HCT116 (cell line): ENCODE data around the gene ALLC. TPM values are rescaled to one million over a fixed set of nuclear protein-coding genes. Genes with fewer than 3 reads are reported as not detected.

Experiments
- ATAC-seq: fragments of 200-7000 bp; cut with Tn5 transposase; 2 replicates; pipeline ENCODE4 v1.9.1; 2020; ENCODE audit warnings: mild to moderate bottlenecking, moderate library complexity
- BruUV-seq: library from RNA; stranded (reverse); fragments of 400-500 nt; replicated peaks from 2 replicates; lab custom pipeline; 2021; lab: Mats Ljungman, UMichigan
- CTCF ChIA-PET: fragments of 300-600 bp; sonication (Branson Sonifier 250); formaldehyde crosslinking; loops from one replicate; lab custom pipeline; 2021; ENCODE audit warnings: antibody characterized with exemption; lab: Charles Lee
- POLR2A ChIA-PET: fragments of 300-600, 350-600 bp; sonication (Branson Sonifier 250); formaldehyde crosslinking; loops from one replicate; lab custom pipeline; 2021; ENCODE audit warnings: antibody characterized with exemption; lab: Charles Lee
- RAD21 ChIA-PET, 2 experiments: fragments of 300-600 bp; sonication (Branson Sonifier 250); formaldehyde crosslinking; loops; one replicate each; lab custom pipeline; 2023; ENCODE audit warnings: low total read pairs in 2 of 2; ENCODE audit not compliant: uncharacterized antibody in 2 of 2, unreplicated experiment in 2 of 2, low non-redundant PET in 1 of 2; lab: Charles Lee
- DNase-seq: peaks from one replicate; pipeline ENCODE4 v3.0.0-alpha.2; 2010; ENCODE audit warnings: low read depth, low spot score
- H2AFZ ChIP-seq: fragments of 200-600 bp; shearing (Covaris generic), sonication (generic); 2 replicates; pipeline ENCODE4 v1.6.1; 2017; ENCODE audit warnings: low read depth, mixed run types, mixed read lengths, antibody characterized with exemption, low read length; ENCODE audit not compliant: poor library complexity, severe bottlenecking
- H3K27ac ChIP-seq: 2 replicates; pipeline ENCODE4 v1.5.1; 2012; ENCODE audit warnings: low read depth, low read length
- H3K27me3 ChIP-seq: fragments of 200-600 bp; sonication (generic); 2 replicates; pipeline ENCODE4 v1.6.1; 2016; ENCODE audit warnings: mixed run types, low read length, mixed read lengths; ENCODE audit not compliant: insufficient read depth
- H3K36me3 ChIP-seq, 2 experiments: fragments of 200-500 bp in 1 of 2; fragments of 200-600 bp in 1 of 2; sonication (Bioruptor generic) in 1 of 2; sonication (generic) in 1 of 2; 2 replicates each; pipeline versions ENCODE4 v1.5.1 to v1.6.1; 2014 to 2016; ENCODE audit warnings: low read length in 2 of 2, inconsistent platforms in 1 of 2, mixed read lengths in 1 of 2, mixed run types in 1 of 2; ENCODE audit not compliant: insufficient read depth in 2 of 2, control insufficient read depth in 1 of 2
- H3K4me1 ChIP-seq, 2 experiments: fragments of 200-600 bp in 1 of 2; sonication (generic) in 1 of 2; 2 replicates each; pipeline versions ENCODE4 v1.5.1 to v1.6.1; 2012 to 2017; ENCODE audit warnings: low read length in 2 of 2, inconsistent platforms in 1 of 2, mild to moderate bottlenecking in 1 of 2, mixed read lengths in 1 of 2, mixed run types in 1 of 2, moderate library complexity in 1 of 2; ENCODE audit not compliant: insufficient read depth in 2 of 2, control insufficient read depth in 1 of 2
- H3K4me2 ChIP-seq: fragments of 200-600 bp; sonication (generic); 2 replicates; pipeline ENCODE4 v1.6.1; 2017; ENCODE audit warnings: mixed run types, low read length, mixed read lengths
- H3K4me3 ChIP-seq, 2 experiments: fragments of 200-600 bp in 1 of 2; sonication (generic) in 1 of 2; replicated peaks in 1 of 2; 2 replicates each; pipeline ENCODE4 v1.5.1; 2011 to 2016; ENCODE audit warnings: low read length in 2 of 2, control low read depth in 1 of 2, low read depth in 1 of 2, mild to moderate bottlenecking in 1 of 2, mixed read lengths in 1 of 2, mixed run types in 1 of 2
- H3K79me2 ChIP-seq: fragments of 200-600 bp; sonication (generic); 2 replicates; pipeline ENCODE4 v1.6.1; 2017; ENCODE audit warnings: mild to moderate bottlenecking, mixed run types, low read length, moderate library complexity, mixed read lengths; ENCODE audit not compliant: insufficient read depth
- H3K9ac ChIP-seq: fragments of 200-600 bp; sonication (generic); 2 replicates; pipeline ENCODE4 v1.6.1; 2016; ENCODE audit warnings: low read length, mixed read lengths
- H3K9me2 ChIP-seq: fragments of 200-600 bp; sonication (generic), shearing (Covaris generic); 2 replicates; pipeline ENCODE4 v1.6.1; 2017; ENCODE audit warnings: mixed run types, mild to moderate bottlenecking, moderate library complexity; ENCODE audit not compliant: insufficient read depth
- H3K9me3 ChIP-seq, 2 experiments: fragments of 200-500 bp in 1 of 2; fragments of 200-600 bp in 1 of 2; sonication (Bioruptor generic) in 1 of 2; sonication (generic) in 1 of 2; 2 replicates each; pipeline ENCODE4 v1.6.1; 2014 to 2017; ENCODE audit warnings: low read length in 2 of 2, mixed read lengths in 2 of 2, inconsistent platforms in 1 of 2, low read depth in 1 of 2, mild to moderate bottlenecking in 1 of 2, mixed run types in 1 of 2, moderate library complexity in 1 of 2; ENCODE audit not compliant: control insufficient read depth in 1 of 2, insufficient read depth in 1 of 2
- H4K20me1 ChIP-seq: fragments of 200-600 bp; sonication (generic), shearing (Covaris generic); 2 replicates; pipeline ENCODE4 v1.6.1; 2017; ENCODE audit warnings: mixed run types, mild to moderate bottlenecking, moderate library complexity; ENCODE audit not compliant: insufficient read depth
- EGR1 ChIP-seq: IDR thresholded peaks from 2 replicates; pipeline ENCODE4 v1.6.1; 2012; ENCODE audit warnings: low read depth
- POLR2A ChIP-seq: IDR thresholded peaks from 2 replicates; pipeline ENCODE4 v1.7.0; 2011; ENCODE audit warnings: borderline replicate concordance; ENCODE audit not compliant: insufficient read depth, insufficient read length; ENCODE audit errors: extremely low read depth
- POLR2AphosphoS5 ChIP-seq: IDR thresholded peaks from 2 replicates; pipeline ENCODE4 v1.6.1; 2011; ENCODE audit warnings: mild to moderate bottlenecking, low read depth, low read length, moderate library complexity
- RAD21 ChIP-seq: IDR thresholded peaks from 2 replicates; pipeline ENCODE4 v1.6.1; 2012; ENCODE audit warnings: low read depth, mild to moderate bottlenecking
- ZNF274 ChIP-seq: fragments of 200-500 bp; sonication (Bioruptor generic); IDR thresholded peaks from 2 replicates; pipeline ENCODE4 v1.6.1; 2014; ENCODE audit warnings: mild to moderate bottlenecking, low read depth, low read length, inconsistent platforms
- intact Hi-C: fragments of 100-400 bp; cut with micrococcal nuclease; formaldehyde crosslinking; loops from 2 replicates; pipeline ENCODE4 v1.10.0; 2022
- total RNA-seq: library from RNA; stranded (reverse); gene quantifications from one replicate; pipeline ENCODE4 v1.2.1, GENCODE V29; 2021; ENCODE audit not compliant: unreplicated experiment
- TF ChIP-seq, protein P1 (sequence below), 3 experiments: fragments of 200-600 bp in 1 of 3; sonication (generic) in 1 of 3; IDR thresholded peaks in 2 of 3; conservative IDR thresholded peaks in 1 of 3; 2 replicates each; pipeline ENCODE4 v1.5.1; 2012 to 2017; ENCODE audit warnings: low read depth in 2 of 3, low read length in 2 of 3, antibody characterized with exemption in 1 of 3, borderline replicate concordance in 1 of 3, control low read depth in 1 of 3, mild to moderate bottlenecking in 1 of 3, mixed read lengths in 1 of 3, mixed run types in 1 of 3, moderate library complexity in 1 of 3; ENCODE audit not compliant: insufficient read depth in 1 of 3

Gene ALLC
- total RNA-seq, 1 experiment from 2014 or later = not detected

DNA sequence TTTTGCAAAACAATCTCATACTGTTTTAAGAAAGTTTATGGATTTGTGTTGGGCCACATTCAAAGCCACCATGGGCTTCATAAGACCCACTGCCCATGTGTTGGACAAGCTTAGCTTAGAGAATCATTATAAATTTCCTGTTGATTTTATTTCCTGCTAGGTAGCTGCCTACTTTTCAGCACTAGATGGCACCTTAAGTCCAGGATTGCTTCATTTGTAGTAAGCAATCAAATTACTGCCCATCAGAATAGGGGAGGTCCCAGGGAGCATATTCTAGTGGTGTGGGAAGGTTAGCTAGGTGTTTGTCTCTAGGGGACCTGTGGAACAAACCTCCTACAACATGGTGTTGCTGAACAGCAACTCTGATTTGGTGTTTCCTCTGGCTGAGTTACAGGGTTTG, 34.4 kb downstream of the ALLC start:
- intact Hi-C loops = loop anchor here (1.0 to 2.0 kb wide), 4 partner anchors 88 to 266 kb away; no protein-coding TSS in a partner anchor
- H3K9me2 ChIP-seq = no peaks in the 10 kb centered on the region
- H3K27me3 ChIP-seq = peaks cover 4% of the 10 kb centered on the region
- BruUV-seq = no TSS peak
- peak; percentile 85 for TF ChIP-seq RAD21
- no peak for TF ChIP-seq EGR1
- TF ChIP-seq, protein P1, sequence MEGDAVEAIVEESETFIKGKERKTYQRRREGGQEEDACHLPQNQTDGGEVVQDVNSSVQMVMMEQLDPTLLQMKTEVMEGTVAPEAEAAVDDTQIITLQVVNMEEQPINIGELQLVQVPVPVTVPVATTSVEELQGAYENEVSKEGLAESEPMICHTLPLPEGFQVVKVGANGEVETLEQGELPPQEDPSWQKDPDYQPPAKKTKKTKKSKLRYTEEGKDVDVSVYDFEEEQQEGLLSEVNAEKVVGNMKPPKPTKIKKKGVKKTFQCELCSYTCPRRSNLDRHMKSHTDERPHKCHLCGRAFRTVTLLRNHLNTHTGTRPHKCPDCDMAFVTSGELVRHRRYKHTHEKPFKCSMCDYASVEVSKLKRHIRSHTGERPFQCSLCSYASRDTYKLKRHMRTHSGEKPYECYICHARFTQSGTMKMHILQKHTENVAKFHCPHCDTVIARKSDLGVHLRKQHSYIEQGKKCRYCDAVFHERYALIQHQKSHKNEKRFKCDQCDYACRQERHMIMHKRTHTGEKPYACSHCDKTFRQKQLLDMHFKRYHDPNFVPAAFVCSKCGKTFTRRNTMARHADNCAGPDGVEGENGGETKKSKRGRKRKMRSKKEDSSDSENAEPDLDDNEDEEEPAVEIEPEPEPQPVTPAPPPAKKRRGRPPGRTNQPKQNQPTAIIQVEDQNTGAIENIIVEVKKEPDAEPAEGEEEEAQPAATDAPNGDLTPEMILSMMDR (IDR thresholded peaks at IDR 0.05 in 2 of 3, conservative IDR thresholded peaks at IDR 0.05 in 1 of 3; ENCODE audit: borderline replicate concordance in 1 of 3, insufficient read depth in 1 of 3, low read depth in 2 of 3, low read length in 2 of 3) = peak; percentile 73 to 78 (median 75)
- TF ChIP-seq POLR2A = no peak
- POLR2A ChIA-PET = interaction anchor here (1.2 kb wide), 1 partner anchor 36 kb away, joined by 5 read pairs; no protein-coding TSS in a partner anchor
- no peak overlapping the region for H3K9ac ChIP-seq
- no peak overlapping the region for H3K4me2 ChIP-seq
- CTCF ChIA-PET = interaction anchor here (1.0 to 2.9 kb wide), 8 partner anchors 36 to 267 kb away, joined by 3 to 31 read pairs (median 9); no protein-coding TSS in a partner anchor
- no peak overlapping the region for H3K27ac ChIP-seq
- ATAC-seq (peak; percentile 96), DNase-seq (peak; percentile 51)
- RAD21 ChIA-PET = interaction anchor here in 1 of 2 experiments (1.0 to 1.2 kb wide), 2 partner anchors 88 to 134 kb away, joined by 3 to 4 read pairs; no protein-coding TSS in a partner anchor
- H3K36me3 ChIP-seq = no peaks in the 10 kb centered on the region
- no peaks in the 10 kb centered on the region for H4K20me1 ChIP-seq
- H3K4me1 ChIP-seq = no peaks in the 10 kb centered on the region
- no peaks in the 10 kb centered on the region for H3K9me3 ChIP-seq
- no peaks in the 10 kb centered on the region for H3K79me2 ChIP-seq
- no peak overlapping the region for H3K4me3 ChIP-seq
- no peak overlapping the region for H2AFZ ChIP-seq

DNA sequence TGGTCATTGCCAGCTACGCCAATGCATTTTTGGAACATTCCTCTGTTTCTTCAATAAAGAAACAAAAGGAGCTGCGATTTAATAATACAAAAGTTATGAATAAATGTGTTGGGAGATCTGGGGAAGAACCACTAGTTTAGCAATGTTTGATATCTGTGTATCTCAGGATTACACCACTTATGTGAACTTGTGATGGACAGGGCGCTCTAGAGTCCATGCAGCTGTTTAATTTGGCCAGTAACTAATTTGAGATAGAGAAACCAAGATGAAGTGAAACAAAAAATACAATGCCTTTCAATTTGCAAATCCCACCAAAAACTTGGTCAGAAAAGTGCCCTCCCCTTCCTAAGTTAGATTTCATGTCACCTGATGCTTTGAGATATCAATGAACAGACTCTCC, 38.5 kb downstream of the ALLC start:
- H3K36me3 ChIP-seq = no peaks in the 10 kb centered on the region
- H3K4me1 ChIP-seq = no peaks in the 10 kb centered on the region
- POLR2A ChIA-PET = no interaction called here
- H3K27ac ChIP-seq = no peak overlapping the region
- no peaks in the 10 kb centered on the region for H3K9me3 ChIP-seq
- DNase-seq (no peak), ATAC-seq (no peak)
- peaks cover 4% of the 10 kb centered on the region for H3K27me3 ChIP-seq
- no peak overlapping the region for H3K4me3 ChIP-seq
- no peak overlapping the region for H3K4me2 ChIP-seq
- no peaks in the 10 kb centered on the region for H3K9me2 ChIP-seq
- no TSS peak for BruUV-seq
- no peak overlapping the region for H3K9ac ChIP-seq
- no peak overlapping the region for H2AFZ ChIP-seq
- TF ChIP-seq POLR2AphosphoS5 (no peak), ZNF274 (no peak)
- CTCF ChIA-PET = no interaction called here
- H3K79me2 ChIP-seq = no peaks in the 10 kb centered on the region
- RAD21 ChIA-PET = no interaction called here
- intact Hi-C loops = no loop called here
- no peaks in the 10 kb centered on the region for H4K20me1 ChIP-seq
